Measurements from ENCODE around the gene COL4A6. TPM values are rescaled to one million over a fixed set of nuclear protein-coding genes. Genes with fewer than 3 reads are reported as not detected.

COL4A6 gene
- polyA plus RNA-seq, 1 donor from 2014 or later = 1.6 TPM

DNA sequence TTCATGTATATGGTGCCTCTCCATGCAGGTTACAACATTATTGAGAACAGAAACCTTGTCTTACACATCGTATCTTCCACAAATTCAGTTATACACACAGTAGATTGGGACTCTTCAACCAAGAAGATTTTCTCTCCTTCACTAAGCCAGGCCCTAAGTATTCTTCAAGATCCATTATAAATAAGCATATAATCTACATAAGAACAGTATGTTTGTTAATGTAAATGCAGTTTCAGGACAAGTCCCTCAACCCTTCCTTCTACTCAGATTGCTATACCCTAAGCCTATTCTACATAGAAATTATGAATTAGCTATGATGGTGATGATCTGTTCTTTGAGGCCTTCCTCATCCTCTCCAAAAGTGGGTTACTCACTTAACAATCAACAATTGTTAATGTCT, 41.2 kb downstream of the COL4A6 start:
- Histone ChIP-seq H3F3A (ENCODE audit: insufficient read depth, low read length, poor library complexity, severe bottlenecking) (no peaks in the 10 kb centered on the region), H3K36me3 (ENCODE audit: insufficient read depth, low read length) (no peaks in the 10 kb centered on the region), H3K27me3 (ENCODE audit: insufficient read depth, low read depth, low read length) (no peaks in the 10 kb centered on the region), H3K9ac (ENCODE audit: low read length) (no peak overlapping the region), H3K9me2 (ENCODE audit: insufficient read depth, low read length) (no peaks in the 10 kb centered on the region), H3K4me2 (ENCODE audit: low read length) (no peak overlapping the region), H2AFZ (ENCODE audit: low read depth, low read length) (no peak overlapping the region), H3K79me2 (replicated peaks; ENCODE audit: insufficient read depth, low read length) (no peaks in the 10 kb centered on the region), H4K20me1 (ENCODE audit: insufficient read depth) (no peaks in the 10 kb centered on the region), H3K4me3 (ENCODE audit: low read length) (no peak overlapping the region), H3K9me3 (ENCODE audit: low read length) (no peaks in the 10 kb centered on the region), H3K27ac (ENCODE audit: low read length) (no peak overlapping the region)
- no peak for TF ChIP-seq MXI1 (conservative IDR thresholded peaks at IDR 0.05; ENCODE audit: poor library complexity, severe bottlenecking)
- no peak for TF ChIP-seq TAF1 (IDR thresholded peaks at IDR 0.05; ENCODE audit: low read depth)
- no peak for TF ChIP-seq EP300 (conservative IDR thresholded peaks at IDR 0.05; ENCODE audit: poor library complexity, severe bottlenecking)
- TF ChIP-seq, protein P1, sequence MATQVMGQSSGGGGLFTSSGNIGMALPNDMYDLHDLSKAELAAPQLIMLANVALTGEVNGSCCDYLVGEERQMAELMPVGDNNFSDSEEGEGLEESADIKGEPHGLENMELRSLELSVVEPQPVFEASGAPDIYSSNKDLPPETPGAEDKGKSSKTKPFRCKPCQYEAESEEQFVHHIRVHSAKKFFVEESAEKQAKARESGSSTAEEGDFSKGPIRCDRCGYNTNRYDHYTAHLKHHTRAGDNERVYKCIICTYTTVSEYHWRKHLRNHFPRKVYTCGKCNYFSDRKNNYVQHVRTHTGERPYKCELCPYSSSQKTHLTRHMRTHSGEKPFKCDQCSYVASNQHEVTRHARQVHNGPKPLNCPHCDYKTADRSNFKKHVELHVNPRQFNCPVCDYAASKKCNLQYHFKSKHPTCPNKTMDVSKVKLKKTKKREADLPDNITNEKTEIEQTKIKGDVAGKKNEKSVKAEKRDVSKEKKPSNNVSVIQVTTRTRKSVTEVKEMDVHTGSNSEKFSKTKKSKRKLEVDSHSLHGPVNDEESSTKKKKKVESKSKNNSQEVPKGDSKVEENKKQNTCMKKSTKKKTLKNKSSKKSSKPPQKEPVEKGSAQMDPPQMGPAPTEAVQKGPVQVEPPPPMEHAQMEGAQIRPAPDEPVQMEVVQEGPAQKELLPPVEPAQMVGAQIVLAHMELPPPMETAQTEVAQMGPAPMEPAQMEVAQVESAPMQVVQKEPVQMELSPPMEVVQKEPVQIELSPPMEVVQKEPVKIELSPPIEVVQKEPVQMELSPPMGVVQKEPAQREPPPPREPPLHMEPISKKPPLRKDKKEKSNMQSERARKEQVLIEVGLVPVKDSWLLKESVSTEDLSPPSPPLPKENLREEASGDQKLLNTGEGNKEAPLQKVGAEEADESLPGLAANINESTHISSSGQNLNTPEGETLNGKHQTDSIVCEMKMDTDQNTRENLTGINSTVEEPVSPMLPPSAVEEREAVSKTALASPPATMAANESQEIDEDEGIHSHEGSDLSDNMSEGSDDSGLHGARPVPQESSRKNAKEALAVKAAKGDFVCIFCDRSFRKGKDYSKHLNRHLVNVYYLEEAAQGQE (IDR thresholded peaks at IDR 0.05; ENCODE audit: borderline replicate concordance) = no peak
- no peak for TF ChIP-seq RAD21 (conservative IDR thresholded peaks at IDR 0.05)
- TF ChIP-seq EZH2 (IDR thresholded peaks at IDR 0.05; ENCODE audit: borderline replicate concordance, insufficient read depth, low read length, poor library complexity, severe bottlenecking) = no peak
- no peak for TF ChIP-seq SMC3 (conservative IDR thresholded peaks at IDR 0.05; ENCODE audit: poor library complexity)
- TF ChIP-seq POLR2AphosphoS5 (IDR thresholded peaks at IDR 0.05) = no peak
- TF ChIP-seq, protein P2, sequence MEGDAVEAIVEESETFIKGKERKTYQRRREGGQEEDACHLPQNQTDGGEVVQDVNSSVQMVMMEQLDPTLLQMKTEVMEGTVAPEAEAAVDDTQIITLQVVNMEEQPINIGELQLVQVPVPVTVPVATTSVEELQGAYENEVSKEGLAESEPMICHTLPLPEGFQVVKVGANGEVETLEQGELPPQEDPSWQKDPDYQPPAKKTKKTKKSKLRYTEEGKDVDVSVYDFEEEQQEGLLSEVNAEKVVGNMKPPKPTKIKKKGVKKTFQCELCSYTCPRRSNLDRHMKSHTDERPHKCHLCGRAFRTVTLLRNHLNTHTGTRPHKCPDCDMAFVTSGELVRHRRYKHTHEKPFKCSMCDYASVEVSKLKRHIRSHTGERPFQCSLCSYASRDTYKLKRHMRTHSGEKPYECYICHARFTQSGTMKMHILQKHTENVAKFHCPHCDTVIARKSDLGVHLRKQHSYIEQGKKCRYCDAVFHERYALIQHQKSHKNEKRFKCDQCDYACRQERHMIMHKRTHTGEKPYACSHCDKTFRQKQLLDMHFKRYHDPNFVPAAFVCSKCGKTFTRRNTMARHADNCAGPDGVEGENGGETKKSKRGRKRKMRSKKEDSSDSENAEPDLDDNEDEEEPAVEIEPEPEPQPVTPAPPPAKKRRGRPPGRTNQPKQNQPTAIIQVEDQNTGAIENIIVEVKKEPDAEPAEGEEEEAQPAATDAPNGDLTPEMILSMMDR (IDR thresholded peaks at IDR 0.05; ENCODE audit: poor library complexity, severe bottlenecking) = no peak

DNA sequence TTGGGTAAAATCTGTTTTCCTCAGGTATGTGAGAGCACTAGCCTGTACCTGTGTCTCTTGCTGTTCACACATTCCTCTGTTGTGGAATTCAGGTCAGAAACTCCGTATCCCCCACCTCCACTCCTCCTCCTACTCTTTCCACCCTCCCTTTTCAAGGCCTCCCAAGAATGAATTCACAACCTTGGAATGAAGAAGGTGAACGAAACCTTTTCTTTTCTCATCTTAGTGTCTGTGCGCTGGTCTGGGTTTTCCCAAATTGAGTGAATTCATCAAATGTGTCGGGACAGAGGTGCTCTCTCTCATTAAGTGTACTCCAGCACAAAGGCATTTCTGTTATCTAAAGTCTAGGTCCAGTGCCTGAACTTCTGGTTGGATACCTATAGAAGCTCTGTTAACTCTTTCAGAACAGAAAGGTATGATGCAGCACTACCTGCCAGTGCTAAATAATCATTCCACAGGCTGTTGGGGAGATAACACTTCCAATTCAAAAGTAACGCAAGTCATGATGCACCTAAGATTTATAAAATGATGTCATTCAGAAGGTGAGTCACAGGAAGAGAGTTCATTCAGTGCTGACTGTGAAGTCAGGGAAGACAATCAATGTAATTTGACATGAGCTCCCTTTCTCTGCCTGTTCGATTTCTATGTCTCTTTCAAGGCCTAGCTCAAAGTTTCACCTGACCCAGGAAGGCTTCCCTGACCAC, 41.9 kb downstream of the COL4A6 start:
- TF ChIP-seq TAF1 (IDR thresholded peaks at IDR 0.05; ENCODE audit: low read depth) (no peak), EZH2 (IDR thresholded peaks at IDR 0.05; ENCODE audit: borderline replicate concordance, insufficient read depth, low read length, poor library complexity, severe bottlenecking) (no peak), EP300 (conservative IDR thresholded peaks at IDR 0.05; ENCODE audit: poor library complexity, severe bottlenecking) (no peak), SMC3 (conservative IDR thresholded peaks at IDR 0.05; ENCODE audit: poor library complexity) (no peak), MXI1 (conservative IDR thresholded peaks at IDR 0.05; ENCODE audit: poor library complexity, severe bottlenecking) (no peak), POLR2AphosphoS5 (IDR thresholded peaks at IDR 0.05) (no peak), RAD21 (conservative IDR thresholded peaks at IDR 0.05) (no peak)
- TF ChIP-seq, protein P1 (IDR thresholded peaks at IDR 0.05; ENCODE audit: borderline replicate concordance) = no peak
- TF ChIP-seq, protein P2 (IDR thresholded peaks at IDR 0.05; ENCODE audit: poor library complexity, severe bottlenecking) = no peak
- no peak overlapping the region for H3K4me3 ChIP-seq (ENCODE audit: low read length)

More for the DNA sequence above, 41.9 kb downstream of the COL4A6 start:
- Histone ChIP-seq H3K27me3 (ENCODE audit: insufficient read depth, low read depth, low read length) (no peaks in the 10 kb centered on the region), H2AFZ (ENCODE audit: low read depth, low read length) (no peak overlapping the region), H3K36me3 (ENCODE audit: insufficient read depth, low read length) (no peaks in the 10 kb centered on the region), H3K9ac (ENCODE audit: low read length) (no peak overlapping the region), H4K20me1 (ENCODE audit: insufficient read depth) (no peaks in the 10 kb centered on the region), H3K27ac (ENCODE audit: low read length) (no peak overlapping the region), H3K4me2 (ENCODE audit: low read length) (no peak overlapping the region), H3F3A (ENCODE audit: insufficient read depth, low read length, poor library complexity, severe bottlenecking) (no peaks in the 10 kb centered on the region), H3K9me3 (ENCODE audit: low read length) (no peaks in the 10 kb centered on the region), H3K9me2 (ENCODE audit: insufficient read depth, low read length) (no peaks in the 10 kb centered on the region), H3K79me2 (replicated peaks; ENCODE audit: insufficient read depth, low read length) (no peaks in the 10 kb centered on the region)

Measured in neural cell (in vitro differentiated cells).